Measurements from ENCODE around the gene CDH15. TPM values are rescaled to one million over a fixed set of nuclear protein-coding genes. Genes with fewer than 3 reads are reported as not detected.

The CDH15 gene
- total and polyA plus RNA-seq, 2 of the 13 experiments (the other 11 are each of a cell fraction or from before 2014, with no cell fraction given) = 0.74 to 2.2 TPM

DNA sequence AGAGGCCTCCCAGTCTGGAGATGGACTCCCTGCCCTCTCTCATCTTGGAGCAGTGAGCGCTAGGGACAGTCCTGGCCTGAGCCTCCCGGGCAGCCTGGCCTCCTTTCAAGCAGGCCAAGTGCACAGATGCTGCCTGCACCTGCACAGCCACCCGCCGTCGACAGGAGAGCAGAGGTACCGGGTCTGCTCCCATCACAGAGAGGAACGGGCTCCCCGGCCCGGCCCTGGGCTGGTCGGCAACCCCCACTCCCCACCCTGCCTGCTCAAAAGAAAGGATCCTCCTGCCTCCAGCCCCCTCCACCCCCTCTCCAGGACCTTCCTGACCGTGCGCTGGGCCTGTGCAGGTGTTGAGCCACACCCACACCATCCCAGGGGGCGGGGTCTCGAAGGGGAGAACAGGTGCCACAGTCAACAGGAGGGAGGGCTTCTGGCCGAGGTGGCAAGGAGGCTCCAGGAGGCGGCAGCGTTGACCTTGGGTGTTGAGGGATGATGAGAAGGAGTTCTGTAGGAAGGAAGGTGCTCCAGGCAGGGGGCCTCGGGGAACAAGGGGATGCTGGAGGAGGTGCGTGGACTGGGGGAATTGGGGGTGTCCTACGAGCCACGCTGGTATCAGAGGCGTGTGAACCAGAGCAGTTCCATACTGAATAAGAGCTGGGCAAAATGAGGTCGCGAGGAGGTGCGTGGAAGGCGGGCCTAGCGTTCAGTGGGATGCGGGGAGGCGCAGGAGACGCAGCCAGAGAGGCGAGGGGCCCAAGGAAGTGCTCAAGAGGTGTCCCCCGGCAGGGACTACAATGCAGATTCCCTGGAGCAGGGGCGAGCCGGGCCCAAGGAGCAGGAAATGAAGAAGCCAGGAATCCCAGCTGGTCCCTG, 967 bp upstream of the CDH15 start (continued):
- TF ChIP-seq, protein P1, sequence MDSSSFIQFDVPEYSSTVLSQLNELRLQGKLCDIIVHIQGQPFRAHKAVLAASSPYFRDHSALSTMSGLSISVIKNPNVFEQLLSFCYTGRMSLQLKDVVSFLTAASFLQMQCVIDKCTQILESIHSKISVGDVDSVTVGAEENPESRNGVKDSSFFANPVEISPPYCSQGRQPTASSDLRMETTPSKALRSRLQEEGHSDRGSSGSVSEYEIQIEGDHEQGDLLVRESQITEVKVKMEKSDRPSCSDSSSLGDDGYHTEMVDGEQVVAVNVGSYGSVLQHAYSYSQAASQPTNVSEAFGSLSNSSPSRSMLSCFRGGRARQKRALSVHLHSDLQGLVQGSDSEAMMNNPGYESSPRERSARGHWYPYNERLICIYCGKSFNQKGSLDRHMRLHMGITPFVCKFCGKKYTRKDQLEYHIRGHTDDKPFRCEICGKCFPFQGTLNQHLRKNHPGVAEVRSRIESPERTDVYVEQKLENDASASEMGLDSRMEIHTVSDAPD (CRISPR knock-in tag; IDR thresholded peaks at IDR 0.05) = no peak
- TF ChIP-seq EZH2 (conservative IDR thresholded peaks at IDR 0.05; ENCODE audit: low read depth, low read length) (peak; percentile 67; the same call in 1 of the 2 replicates), ZNF816 (CRISPR knock-in tag; IDR thresholded peaks at IDR 0.05; ENCODE audit: borderline replicate concordance) (no peak), TEAD3 (CRISPR knock-in tag; optimal IDR thresholded peaks at IDR 0.05; ENCODE audit: borderline replicate concordance) (no peak), ZNF501 (CRISPR knock-in tag; IDR thresholded peaks at IDR 0.05) (no peak), HNF4A (CRISPR knock-in tag; IDR thresholded peaks at IDR 0.05) (no peak), ZNF850 (CRISPR knock-in tag; conservative IDR thresholded peaks at IDR 0.05) (no peak), ZNF749 (CRISPR knock-in tag; IDR thresholded peaks at IDR 0.05; ENCODE audit: borderline replicate concordance) (no peak), EEA1 (CRISPR knock-in tag; IDR thresholded peaks at IDR 0.05; ENCODE audit: borderline replicate concordance) (peak; percentile 51; the same call in 1 of the 2 replicates), KAT7 (CRISPR knock-in tag; IDR thresholded peaks at IDR 0.05; ENCODE audit: borderline replicate concordance) (no peak), ZNF772 (CRISPR knock-in tag; IDR thresholded peaks at IDR 0.05) (no peak)
- TF ChIP-seq, protein P2, sequence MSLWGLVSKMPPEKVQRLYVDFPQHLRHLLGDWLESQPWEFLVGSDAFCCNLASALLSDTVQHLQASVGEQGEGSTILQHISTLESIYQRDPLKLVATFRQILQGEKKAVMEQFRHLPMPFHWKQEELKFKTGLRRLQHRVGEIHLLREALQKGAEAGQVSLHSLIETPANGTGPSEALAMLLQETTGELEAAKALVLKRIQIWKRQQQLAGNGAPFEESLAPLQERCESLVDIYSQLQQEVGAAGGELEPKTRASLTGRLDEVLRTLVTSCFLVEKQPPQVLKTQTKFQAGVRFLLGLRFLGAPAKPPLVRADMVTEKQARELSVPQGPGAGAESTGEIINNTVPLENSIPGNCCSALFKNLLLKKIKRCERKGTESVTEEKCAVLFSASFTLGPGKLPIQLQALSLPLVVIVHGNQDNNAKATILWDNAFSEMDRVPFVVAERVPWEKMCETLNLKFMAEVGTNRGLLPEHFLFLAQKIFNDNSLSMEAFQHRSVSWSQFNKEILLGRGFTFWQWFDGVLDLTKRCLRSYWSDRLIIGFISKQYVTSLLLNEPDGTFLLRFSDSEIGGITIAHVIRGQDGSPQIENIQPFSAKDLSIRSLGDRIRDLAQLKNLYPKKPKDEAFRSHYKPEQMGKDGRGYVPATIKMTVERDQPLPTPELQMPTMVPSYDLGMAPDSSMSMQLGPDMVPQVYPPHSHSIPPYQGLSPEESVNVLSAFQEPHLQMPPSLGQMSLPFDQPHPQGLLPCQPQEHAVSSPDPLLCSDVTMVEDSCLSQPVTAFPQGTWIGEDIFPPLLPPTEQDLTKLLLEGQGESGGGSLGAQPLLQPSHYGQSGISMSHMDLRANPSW (CRISPR knock-in tag; IDR thresholded peaks at IDR 0.05; ENCODE audit: borderline replicate concordance) = no peak
- TF ChIP-seq, protein P3, sequence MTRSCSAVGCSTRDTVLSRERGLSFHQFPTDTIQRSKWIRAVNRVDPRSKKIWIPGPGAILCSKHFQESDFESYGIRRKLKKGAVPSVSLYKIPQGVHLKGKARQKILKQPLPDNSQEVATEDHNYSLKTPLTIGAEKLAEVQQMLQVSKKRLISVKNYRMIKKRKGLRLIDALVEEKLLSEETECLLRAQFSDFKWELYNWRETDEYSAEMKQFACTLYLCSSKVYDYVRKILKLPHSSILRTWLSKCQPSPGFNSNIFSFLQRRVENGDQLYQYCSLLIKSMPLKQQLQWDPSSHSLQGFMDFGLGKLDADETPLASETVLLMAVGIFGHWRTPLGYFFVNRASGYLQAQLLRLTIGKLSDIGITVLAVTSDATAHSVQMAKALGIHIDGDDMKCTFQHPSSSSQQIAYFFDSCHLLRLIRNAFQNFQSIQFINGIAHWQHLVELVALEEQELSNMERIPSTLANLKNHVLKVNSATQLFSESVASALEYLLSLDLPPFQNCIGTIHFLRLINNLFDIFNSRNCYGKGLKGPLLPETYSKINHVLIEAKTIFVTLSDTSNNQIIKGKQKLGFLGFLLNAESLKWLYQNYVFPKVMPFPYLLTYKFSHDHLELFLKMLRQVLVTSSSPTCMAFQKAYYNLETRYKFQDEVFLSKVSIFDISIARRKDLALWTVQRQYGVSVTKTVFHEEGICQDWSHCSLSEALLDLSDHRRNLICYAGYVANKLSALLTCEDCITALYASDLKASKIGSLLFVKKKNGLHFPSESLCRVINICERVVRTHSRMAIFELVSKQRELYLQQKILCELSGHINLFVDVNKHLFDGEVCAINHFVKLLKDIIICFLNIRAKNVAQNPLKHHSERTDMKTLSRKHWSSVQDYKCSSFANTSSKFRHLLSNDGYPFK (CRISPR knock-in tag; IDR thresholded peaks at IDR 0.05; ENCODE audit: borderline replicate concordance) = no peak
- TF ChIP-seq, protein P4, sequence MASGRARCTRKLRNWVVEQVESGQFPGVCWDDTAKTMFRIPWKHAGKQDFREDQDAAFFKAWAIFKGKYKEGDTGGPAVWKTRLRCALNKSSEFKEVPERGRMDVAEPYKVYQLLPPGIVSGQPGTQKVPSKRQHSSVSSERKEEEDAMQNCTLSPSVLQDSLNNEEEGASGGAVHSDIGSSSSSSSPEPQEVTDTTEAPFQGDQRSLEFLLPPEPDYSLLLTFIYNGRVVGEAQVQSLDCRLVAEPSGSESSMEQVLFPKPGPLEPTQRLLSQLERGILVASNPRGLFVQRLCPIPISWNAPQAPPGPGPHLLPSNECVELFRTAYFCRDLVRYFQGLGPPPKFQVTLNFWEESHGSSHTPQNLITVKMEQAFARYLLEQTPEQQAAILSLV (CRISPR knock-in tag; IDR thresholded peaks at IDR 0.05; ENCODE audit: borderline replicate concordance) = no peak
- TF ChIP-seq, protein P5, sequence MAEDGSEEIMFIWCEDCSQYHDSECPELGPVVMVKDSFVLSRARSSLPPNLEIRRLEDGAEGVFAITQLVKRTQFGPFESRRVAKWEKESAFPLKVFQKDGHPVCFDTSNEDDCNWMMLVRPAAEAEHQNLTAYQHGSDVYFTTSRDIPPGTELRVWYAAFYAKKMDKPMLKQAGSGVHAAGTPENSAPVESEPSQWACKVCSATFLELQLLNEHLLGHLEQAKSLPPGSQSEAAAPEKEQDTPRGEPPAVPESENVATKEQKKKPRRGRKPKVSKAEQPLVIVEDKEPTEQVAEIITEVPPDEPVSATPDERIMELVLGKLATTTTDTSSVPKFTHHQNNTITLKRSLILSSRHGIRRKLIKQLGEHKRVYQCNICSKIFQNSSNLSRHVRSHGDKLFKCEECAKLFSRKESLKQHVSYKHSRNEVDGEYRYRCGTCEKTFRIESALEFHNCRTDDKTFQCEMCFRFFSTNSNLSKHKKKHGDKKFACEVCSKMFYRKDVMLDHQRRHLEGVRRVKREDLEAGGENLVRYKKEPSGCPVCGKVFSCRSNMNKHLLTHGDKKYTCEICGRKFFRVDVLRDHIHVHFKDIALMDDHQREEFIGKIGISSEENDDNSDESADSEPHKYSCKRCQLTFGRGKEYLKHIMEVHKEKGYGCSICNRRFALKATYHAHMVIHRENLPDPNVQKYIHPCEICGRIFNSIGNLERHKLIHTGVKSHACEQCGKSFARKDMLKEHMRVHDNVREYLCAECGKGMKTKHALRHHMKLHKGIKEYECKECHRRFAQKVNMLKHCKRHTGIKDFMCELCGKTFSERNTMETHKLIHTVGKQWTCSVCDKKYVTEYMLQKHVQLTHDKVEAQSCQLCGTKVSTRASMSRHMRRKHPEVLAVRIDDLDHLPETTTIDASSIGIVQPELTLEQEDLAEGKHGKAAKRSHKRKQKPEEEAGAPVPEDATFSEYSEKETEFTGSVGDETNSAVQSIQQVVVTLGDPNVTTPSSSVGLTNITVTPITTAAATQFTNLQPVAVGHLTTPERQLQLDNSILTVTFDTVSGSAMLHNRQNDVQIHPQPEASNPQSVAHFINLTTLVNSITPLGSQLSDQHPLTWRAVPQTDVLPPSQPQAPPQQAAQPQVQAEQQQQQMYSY (CRISPR knock-in tag; IDR thresholded peaks at IDR 0.05) = no peak
